IMR-90 (cell line): ENCODE results near the gene S100A16. TPM values are rescaled to one million over a fixed set of nuclear protein-coding genes. Genes with fewer than 3 reads are reported as not detected.

Experiments
- ATAC-seq: fragments of 200-7000 bp; cut with Tn5 transposase; 2 replicates; pipeline ENCODE4 v1.9.1; 2020; ENCODE audit warnings: low read depth, mild to moderate bottlenecking, moderate library complexity
- BruUV-seq: library from RNA; stranded (reverse); fragments of 400-500 nt; replicated peaks from 2 replicates; lab custom pipeline; 2021; lab: Mats Ljungman, UMichigan
- CTCF ChIA-PET: fragments of 300-600 bp; formaldehyde crosslinking; extraction: SDS; loops from one replicate; lab custom pipeline; 2021; ENCODE audit warnings: antibody characterized with exemption; lab: Yijun Ruan, JAX
- POLR2A ChIA-PET: fragments of 300-600 bp; sonication (Branson Sonifier 250); formaldehyde crosslinking; loops from one replicate; lab custom pipeline; 2022; ENCODE audit warnings: antibody characterized with exemption; ENCODE audit not compliant: unreplicated experiment; lab: Charles Lee
- DNase-seq: peaks from one replicate; pipeline ENCODE4 v3.0.0; 2013
- H2AFZ ChIP-seq: replicated peaks from 2 replicates; pipeline ENCODE3; 2013; ENCODE audit warnings: low read length, mild to moderate bottlenecking; ENCODE audit not compliant: poor library complexity
- H2AK5ac ChIP-seq: 2 replicates; pipeline ENCODE4 v1.6.1; 2013; ENCODE audit warnings: low read depth, low read length, inconsistent platforms
- H2AK9ac ChIP-seq: replicated peaks from 2 replicates; pipeline ENCODE3; 2013; ENCODE audit warnings: mild to moderate bottlenecking, low read depth, low read length, moderate library complexity; ENCODE audit not compliant: poor library complexity
- H2BK120ac ChIP-seq: 2 replicates; pipeline ENCODE4 v1.6.1; 2013; ENCODE audit warnings: low read depth, low read length, inconsistent platforms
- H2BK15ac ChIP-seq: 3 replicates; pipeline ENCODE4 v1.6.1; 2013; ENCODE audit warnings: low read depth, low read length, inconsistent platforms
- H2BK20ac ChIP-seq: 2 replicates; pipeline ENCODE4 v1.6.1; 2013; ENCODE audit warnings: low read depth, mild to moderate bottlenecking, inconsistent platforms, low read length, moderate library complexity
- H2BK5ac ChIP-seq: 2 replicates; pipeline ENCODE4 v1.6.1; 2013; ENCODE audit warnings: mild to moderate bottlenecking, low read depth, low read length, inconsistent platforms; ENCODE audit not compliant: poor library complexity, severe bottlenecking
- H3K14ac ChIP-seq: replicated peaks from 2 replicates; pipeline ENCODE4 v1.6.1; 2013; ENCODE audit warnings: low read depth, low read length, inconsistent platforms
- H3K18ac ChIP-seq: 2 replicates; pipeline ENCODE4 v1.6.1; 2013; ENCODE audit warnings: low read depth, low read length, control low read depth
- H3K23ac ChIP-seq: 2 replicates; pipeline ENCODE4 v1.6.1; 2013; ENCODE audit warnings: low read depth, low read length, inconsistent platforms
- H3K27ac ChIP-seq: 2 replicates; pipeline ENCODE4 v1.5.1; 2013; ENCODE audit warnings: mild to moderate bottlenecking, control low read depth, low read length; ENCODE audit not compliant: insufficient read depth
- H3K27me3 ChIP-seq: 2 replicates; pipeline ENCODE4 v1.6.1; 2013; ENCODE audit warnings: low read length; ENCODE audit not compliant: control insufficient read depth, insufficient read depth
- H3K36me3 ChIP-seq: 2 replicates; pipeline ENCODE4 v1.6.1; 2013; ENCODE audit warnings: low read length, mixed read lengths; ENCODE audit not compliant: control insufficient read depth, insufficient read depth
- H3K4ac ChIP-seq: 2 replicates; pipeline ENCODE4 v1.6.1; 2013; ENCODE audit warnings: low read depth, low read length, inconsistent platforms
- H3K4me1 ChIP-seq: 2 replicates; pipeline ENCODE4 v1.6.1; 2013; ENCODE audit warnings: low read length, mixed read lengths; ENCODE audit not compliant: control insufficient read depth, insufficient read depth
- H3K4me2 ChIP-seq: 2 replicates; pipeline ENCODE4 v1.6.1; 2013; ENCODE audit warnings: low read depth, mild to moderate bottlenecking, control low read depth, low read length, moderate library complexity
- H3K4me3 ChIP-seq: 2 replicates; pipeline ENCODE4 v1.5.1; 2013; ENCODE audit warnings: low read depth, mild to moderate bottlenecking, control low read depth, low read length, moderate library complexity; ENCODE audit not compliant: insufficient read depth
- H3K56ac ChIP-seq: 2 replicates; pipeline ENCODE4 v1.6.1; 2013; ENCODE audit warnings: low read length, inconsistent platforms; ENCODE audit not compliant: insufficient read depth; ENCODE audit errors: extremely low read depth
- H3K79me1 ChIP-seq, 2 experiments: 2 replicates each; pipeline ENCODE4 v1.6.1; 2013; ENCODE audit warnings: low read length in 2 of 2, inconsistent platforms in 1 of 2, low read depth in 1 of 2
- H3K9ac ChIP-seq: 2 replicates; pipeline ENCODE4 v1.6.1; 2013; ENCODE audit warnings: low read depth, low read length, control low read depth
- H3K9me1 ChIP-seq: 2 replicates; pipeline ENCODE4 v1.6.1; 2013; ENCODE audit warnings: low read length, inconsistent platforms; ENCODE audit not compliant: insufficient read depth
- H3K9me3 ChIP-seq: 2 replicates; pipeline ENCODE4 v1.6.1; 2013; ENCODE audit warnings: low read length; ENCODE audit not compliant: control insufficient read depth, insufficient read depth
- H4K20me1 ChIP-seq: 2 replicates; pipeline ENCODE4 v1.6.1; 2013; ENCODE audit warnings: low read length, inconsistent platforms; ENCODE audit not compliant: insufficient read depth
- H4K5ac ChIP-seq: 2 replicates; pipeline ENCODE4 v1.6.1; 2013; ENCODE audit warnings: mild to moderate bottlenecking, low read depth, low read length, control low read depth
- H4K8ac ChIP-seq, 2 experiments: 2 replicates each; pipeline ENCODE4 v1.6.1; 2013; ENCODE audit warnings: low read depth in 2 of 2, low read length in 2 of 2, control low read depth in 1 of 2, inconsistent platforms in 1 of 2
- H4K91ac ChIP-seq: 2 replicates; pipeline ENCODE4 v1.6.1; 2013; ENCODE audit warnings: low read depth, low read length, inconsistent platforms; ENCODE audit not compliant: insufficient read depth
- CTCF ChIP-seq: conservative IDR thresholded peaks from 2 replicates; pipeline ENCODE4 v1.5.1; 2012; ENCODE audit warnings: mild to moderate bottlenecking, low read depth, low read length, improper control_type of control experiment
- MAFK ChIP-seq: IDR thresholded peaks from 2 replicates; pipeline ENCODE4 v1.6.1; 2012; ENCODE audit warnings: low read depth, low read length, improper control_type of control experiment
- MAZ ChIP-seq: IDR thresholded peaks from 2 replicates; pipeline ENCODE4 v1.6.1; 2012; ENCODE audit warnings: low read depth, mild to moderate bottlenecking, low read length, improper control_type of control experiment, moderate library complexity, borderline replicate concordance
- POLR2A ChIP-seq: IDR thresholded peaks from 2 replicates; pipeline ENCODE4 v1.6.1; 2012; ENCODE audit warnings: mild to moderate bottlenecking, low read depth, low read length
- USF2 ChIP-seq: fragments of 150-350 bp; IDR thresholded peaks from 2 replicates; pipeline ENCODE4 v1.6.1; 2017; ENCODE audit warnings: mild to moderate bottlenecking, antibody characterized with exemption, low read length, low read depth
- WGBS, 2 experiments: methylation state at CpG; one replicate each; pipeline versions ENCODE4 v1.1.5 to v1.1.7; 2013; ENCODE audit warnings: missing lambda C conversion rate in 2 of 2; ENCODE audit not compliant: insufficient read length in 1 of 2; ENCODE audit errors: extremely low coverage in 2 of 2; 5-methylcytosine and 5-hydroxymethylcytosine counted together
- dilution Hi-C: fragments of 300-500 bp; cut with HindIII; formaldehyde crosslinking; loops from one replicate; pipeline ENCODE4 v1.14.3; 2018; ENCODE audit warnings: low sequenced_read_pairs; ENCODE audit not compliant: unreplicated experiment
- in situ Hi-C: fragments of 300-500 bp; cut with MboI; formaldehyde crosslinking; loops from 3 replicates; pipeline ENCODE4 v1.14.3; 2019; ENCODE audit warnings: low sequenced_read_pairs, inconsistent platforms, mixed read lengths
- intact Hi-C: fragments of 100-400 bp; cut with micrococcal nuclease; formaldehyde crosslinking; loops from 2 replicates; pipeline ENCODE4 v1.10.0; 2022
- polyA plus RNA-seq, 3 experiments: library from polyadenylated mRNA; depleted of rRNA; stranded (reverse); fragments of >200 nt; gene quantifications; 2 replicates each; pipeline ENCODE4 v1.2.3, GENCODE V29; 2012; ENCODE audit warnings: low replicate concordance in 1 of 3
- total RNA-seq: library from RNA; depleted of rRNA; stranded (reverse); fragments of >200 nt; gene quantifications from 2 replicates; pipeline ENCODE4 v1.2.3, GENCODE V29; 2012

Gene S100A16
- total and polyA plus RNA-seq, 2 of the 4 experiments (the other 2 are of a cell fraction) = 201 to 515 TPM

GRCh38 chr1:153628638-153629342 lies 15.9 kb upstream of the S100A16 start:
- H4K8ac ChIP-seq = no peak overlapping the region; a peak in 1 of 4 replicates
- H2AK5ac ChIP-seq = peak overlapping the region; percentile 43
- H3K9me3 ChIP-seq = no peaks in the 10 kb centered on the region
- peak overlapping the region; percentile 71 for H2AK9ac ChIP-seq
- H4K20me1 ChIP-seq = no peaks in the 10 kb centered on the region
- no peak overlapping the region for H3K56ac ChIP-seq
- ATAC-seq (no peak), DNase-seq (no peak)
- peak overlapping the region; percentile 68 for H4K91ac ChIP-seq
- POLR2A ChIA-PET = interaction anchor here (0.6 kb wide), 1 partner anchor 61 kb away, joined by 4 read pairs; no protein-coding TSS in a partner anchor
- peaks cover 7% of the 10 kb centered on the region; the same call in 1 of the 2 replicates for H3K36me3 ChIP-seq
- no peak overlapping the region for H3K14ac ChIP-seq
- 0 out of 2 replicates have a peak overlapping the region, but pooled peaks have one; percentile 24 for H2BK120ac ChIP-seq
- H3K27me3 ChIP-seq = no peaks in the 10 kb centered on the region
- H3K9me1 ChIP-seq = peaks cover 29% of the 10 kb centered on the region
- BruUV-seq = no TSS peak
- H3K4me2 ChIP-seq = no peak overlapping the region
- in situ Hi-C loops = no loop called here
- no peak overlapping the region for H2BK20ac ChIP-seq
- WGBS, 2 experiments = 100% methylated on average over 1 of the region's 6 CpGs; no CpG with 5 or more reads in 1 of the 2 experiments
- H4K5ac ChIP-seq = no peak overlapping the region
- H3K27ac ChIP-seq = no peak overlapping the region
- H3K23ac ChIP-seq = no peak overlapping the region
- no peak overlapping the region for H3K18ac ChIP-seq
- peaks cover 16% of the 10 kb centered on the region for H3K4me1 ChIP-seq
- CTCF ChIA-PET = interaction anchor here (0.9 to 1.8 kb wide), 2 partner anchors 118 to 122 kb away, joined by 3 to 7 read pairs; no protein-coding TSS in a partner anchor
- H3K9ac ChIP-seq = no peak overlapping the region
- peak overlapping the region; percentile 22; the same call in 1 of the 3 replicates for H2BK15ac ChIP-seq
- no peak for TF ChIP-seq USF2
- TF ChIP-seq POLR2A = no peak
- TF ChIP-seq MAFK = no peak
- no peak for TF ChIP-seq MAZ
- TF ChIP-seq CTCF = no peak
- no peak overlapping the region for H2BK5ac ChIP-seq
- no peak overlapping the region; the same call in 1 of the 2 replicates for H3K4ac ChIP-seq
- dilution Hi-C loops = no loop called here
- H3K4me3 ChIP-seq = no peak overlapping the region
- H2AFZ ChIP-seq = no peak overlapping the region
- peaks cover 25 to 36% of the 10 kb centered on the region in 2 experiments for H3K79me1 ChIP-seq
- intact Hi-C loops = loop anchor here (5.0 kb wide), 1 partner anchor 96 kb away; no protein-coding TSS in a partner anchor
